Activated CD4-positive, alpha-beta memory T cell treated with anti-CD3 and anti-CD28 coated beads, Interleukin-2, amount 10 ng/mL, durations not matched to agents 7 days and 5 days (primary cell): Measurements from ENCODE around the gene TRABD2B. TPM values are rescaled to one million over a fixed set of nuclear protein-coding genes. Genes with fewer than 3 reads are reported as not detected.

Experiments
- CTCF ChIA-PET: fragments of 350-600 bp; sonication (Branson Sonifier 250); formaldehyde crosslinking; loops from one replicate; lab custom pipeline; 2021; ENCODE audit warnings: antibody characterized with exemption, inconsistent platforms; lab: Charles Lee
- POLR2A ChIA-PET: fragments of 350-600 bp; sonication (Branson Sonifier 250); formaldehyde crosslinking; loops from one replicate; lab custom pipeline; 2021; ENCODE audit warnings: antibody characterized with exemption; lab: Charles Lee
- DNase-seq: peaks from one replicate; pipeline ENCODE4 v3.0.0-alpha.2; 2020
- H3K27ac Mint-ChIP-seq: one replicate; pipeline ENCODE4 v1.8.0; 2021; ENCODE audit warnings: mild to moderate bottlenecking, mixed read lengths
- H3K27me3 Mint-ChIP-seq: one replicate; pipeline ENCODE4 v1.8.0; 2021; ENCODE audit warnings: mixed read lengths
- H3K36me3 Mint-ChIP-seq: one replicate; pipeline ENCODE4 v1.8.0; 2021; ENCODE audit warnings: low read depth, mixed read lengths
- H3K4me1 Mint-ChIP-seq: one replicate; pipeline ENCODE4 v1.8.0; 2021; ENCODE audit warnings: mixed read lengths
- H3K4me3 Mint-ChIP-seq: one replicate; pipeline ENCODE4 v1.8.0; 2021; ENCODE audit warnings: mild to moderate bottlenecking, mixed read lengths
- H3K9me3 Mint-ChIP-seq: one replicate; pipeline ENCODE4 v1.8.0; 2021; ENCODE audit warnings: mixed read lengths
- total RNA-seq, 2 experiments: library from RNA; stranded (reverse); gene quantifications; one replicate each; pipeline ENCODE4 v1.2.3, GENCODE V29; 2021

TRABD2B gene
- total RNA-seq, 2 experiments from 2014 or later = not detected

- ChIA-PET POLR2A (interaction anchor here (1.9 kb wide), 1 partner anchor 10 kb away, joined by 5 read pairs; no protein-coding TSS in a partner anchor), CTCF (interaction anchor here (0.8 to 2.0 kb wide), 5 partner anchors 11 to 576 kb away, joined by 3 to 5 read pairs (median 5); no protein-coding TSS in a partner anchor)
- Mint-ChIP-seq H3K9me3 (no peaks in the 10 kb centered on the region), H3K4me3 (no peak overlapping the region), H3K4me1 (no peaks in the 10 kb centered on the region), H3K27me3 (peaks cover 6% of the 10 kb centered on the region), H3K36me3 (no peaks in the 10 kb centered on the region), H3K27ac (no peak overlapping the region)
- DNase-seq = peak; percentile 65
These were observed 241.8 kb downstream of the TRABD2B start for GRCh38 chr1:47755101-47755990.

GRCh38 chr1:47754221-47754620 is 243.0 kb downstream of the TRABD2B start:
- no peaks in the 10 kb centered on the region for H3K36me3 Mint-ChIP-seq

GRCh38 chr1:47753808-47754207 is 243.4 kb downstream of the TRABD2B start:
- Mint-ChIP-seq H3K27ac (no peak overlapping the region), H3K9me3 (no peaks in the 10 kb centered on the region), H3K4me3 (no peak overlapping the region), H3K27me3 (no peaks in the 10 kb centered on the region), H3K36me3 (no peaks in the 10 kb centered on the region), H3K4me1 (no peaks in the 10 kb centered on the region)
- no peak for DNase-seq
- CTCF ChIA-PET = interaction anchor here (1.0 to 1.3 kb wide), 5 partner anchors 10 to 304 kb away, joined by 3 to 4 read pairs (median 3); no protein-coding TSS in a partner anchor
- POLR2A ChIA-PET = interaction anchor here (1.9 kb wide), 1 partner anchor 12 kb away, joined by 5 read pairs; no protein-coding TSS in a partner anchor

More at GRCh38 chr1:47754221-47754620, 243.0 kb downstream of the TRABD2B start:
- H3K27me3 Mint-ChIP-seq = no peaks in the 10 kb centered on the region
- ChIA-PET CTCF (interaction anchor here (1.0 to 2.0 kb wide), 6 partner anchors 10 to 317 kb away, joined by 3 to 5 read pairs (median 4); no protein-coding TSS in a partner anchor), POLR2A (interaction anchor here (1.9 kb wide), 1 partner anchor 11 kb away, joined by 5 read pairs; no protein-coding TSS in a partner anchor)
- no peaks in the 10 kb centered on the region for H3K4me1 Mint-ChIP-seq
- H3K4me3 Mint-ChIP-seq = no peak overlapping the region
- H3K27ac Mint-ChIP-seq = no peak overlapping the region
- no peak for DNase-seq
- H3K9me3 Mint-ChIP-seq = no peaks in the 10 kb centered on the region

- CTCF ChIA-PET = interaction anchor here (1.2 kb wide), 1 partner anchor 303 kb away, joined by 3 read pairs; no protein-coding TSS in a partner anchor
- no peak overlapping the region for H3K27ac Mint-ChIP-seq
- H3K4me1 Mint-ChIP-seq = no peaks in the 10 kb centered on the region
- no peaks in the 10 kb centered on the region for H3K9me3 Mint-ChIP-seq
- no peaks in the 10 kb centered on the region for H3K36me3 Mint-ChIP-seq
- no peak overlapping the region for H3K4me3 Mint-ChIP-seq
- H3K27me3 Mint-ChIP-seq = no peaks in the 10 kb centered on the region
- POLR2A ChIA-PET = no interaction called here
- no peak for DNase-seq
These were observed 244.6 kb downstream of the TRABD2B start for GRCh38 chr1:47752559-47752958.

- H3K36me3 Mint-ChIP-seq = no peaks in the 10 kb centered on the region
- no peaks in the 10 kb centered on the region for H3K27me3 Mint-ChIP-seq
- ChIA-PET POLR2A (no interaction called here), CTCF (no interaction called here)
- DNase-seq = no peak
- H3K4me1 Mint-ChIP-seq = no peaks in the 10 kb centered on the region
- H3K27ac Mint-ChIP-seq = no peak overlapping the region
- no peak overlapping the region for H3K4me3 Mint-ChIP-seq
- no peaks in the 10 kb centered on the region for H3K9me3 Mint-ChIP-seq
These were observed 245.2 kb downstream of the TRABD2B start for GRCh38 chr1:47751996-47752451.

- Mint-ChIP-seq H3K4me1 (no peaks in the 10 kb centered on the region), H3K27me3 (no peaks in the 10 kb centered on the region)
These were observed 246.0 kb downstream of the TRABD2B start for GRCh38 chr1:47751193-47751592.

GRCh38 chr1:47745715-47746609 is 251.2 kb downstream of the TRABD2B start:
- Mint-ChIP-seq H3K4me3 (no peak overlapping the region), H3K27ac (no peak overlapping the region), H3K36me3 (no peaks in the 10 kb centered on the region), H3K27me3 (peaks cover 11% of the 10 kb centered on the region), H3K4me1 (no peaks in the 10 kb centered on the region), H3K9me3 (peaks cover 2% of the 10 kb centered on the region)
- CTCF ChIA-PET = no interaction called here
- POLR2A ChIA-PET = no interaction called here
- DNase-seq = no peak

More at GRCh38 chr1:47751193-47751592, 246.0 kb downstream of the TRABD2B start:
- CTCF ChIA-PET = no interaction called here
- Mint-ChIP-seq H3K9me3 (no peaks in the 10 kb centered on the region), H3K27ac (no peak overlapping the region), H3K4me3 (no peak overlapping the region), H3K36me3 (no peaks in the 10 kb centered on the region)
- POLR2A ChIA-PET = no interaction called here
- no peak for DNase-seq

GRCh38 chr1:47742890-47743760 is 254.1 kb downstream of the TRABD2B start:
- no peak overlapping the region for H3K4me3 Mint-ChIP-seq
- no peak for DNase-seq
- no peaks in the 10 kb centered on the region for H3K36me3 Mint-ChIP-seq
- H3K4me1 Mint-ChIP-seq = no peaks in the 10 kb centered on the region
- peaks cover 31% of the 10 kb centered on the region for H3K27me3 Mint-ChIP-seq
- peaks cover 5% of the 10 kb centered on the region for H3K9me3 Mint-ChIP-seq
- ChIA-PET POLR2A (no interaction called here), CTCF (interaction anchor here (1.7 to 2.1 kb wide), 2 partner anchors 12 to 17 kb away, joined by 5 to 9 read pairs; no protein-coding TSS in a partner anchor)
- no peak overlapping the region for H3K27ac Mint-ChIP-seq

GRCh38 chr1:47738560-47739182 is 258.5 kb downstream of the TRABD2B start:
- POLR2A ChIA-PET = no interaction called here
- Mint-ChIP-seq H3K27me3 (peaks cover 45% of the 10 kb centered on the region), H3K27ac (no peak overlapping the region), H3K4me3 (no peak overlapping the region), H3K9me3 (peaks cover 5% of the 10 kb centered on the region), H3K36me3 (no peaks in the 10 kb centered on the region), H3K4me1 (no peaks in the 10 kb centered on the region)
- CTCF ChIA-PET = interaction anchor here (1.0 to 2.2 kb wide), 2 partner anchors 12 to 17 kb away, joined by 3 to 21 read pairs; no protein-coding TSS in a partner anchor
- no peak for DNase-seq

- Mint-ChIP-seq H3K27ac (no peak overlapping the region), H3K4me3 (no peak overlapping the region), H3K36me3 (no peaks in the 10 kb centered on the region), H3K4me1 (no peaks in the 10 kb centered on the region), H3K27me3 (peaks cover 42% of the 10 kb centered on the region), H3K9me3 (no peaks in the 10 kb centered on the region)
- POLR2A ChIA-PET = no interaction called here
- DNase-seq = no peak
- CTCF ChIA-PET = no interaction called here
These were observed 264.7 kb downstream of the TRABD2B start for GRCh38 chr1:47732489-47732888.

- H3K27me3 Mint-ChIP-seq = peaks cover 43% of the 10 kb centered on the region
- CTCF ChIA-PET = no interaction called here
These were observed 265.5 kb downstream of the TRABD2B start for GRCh38 chr1:47731730-47732129.

More at GRCh38 chr1:47731730-47732129, 265.5 kb downstream of the TRABD2B start:
- POLR2A ChIA-PET = no interaction called here
- Mint-ChIP-seq H3K9me3 (no peaks in the 10 kb centered on the region), H3K4me1 (no peaks in the 10 kb centered on the region), H3K4me3 (no peak overlapping the region), H3K36me3 (no peaks in the 10 kb centered on the region), H3K27ac (no peak overlapping the region)
- no peak for DNase-seq
